ENCODE data around the gene CPNE1.

DNA sequence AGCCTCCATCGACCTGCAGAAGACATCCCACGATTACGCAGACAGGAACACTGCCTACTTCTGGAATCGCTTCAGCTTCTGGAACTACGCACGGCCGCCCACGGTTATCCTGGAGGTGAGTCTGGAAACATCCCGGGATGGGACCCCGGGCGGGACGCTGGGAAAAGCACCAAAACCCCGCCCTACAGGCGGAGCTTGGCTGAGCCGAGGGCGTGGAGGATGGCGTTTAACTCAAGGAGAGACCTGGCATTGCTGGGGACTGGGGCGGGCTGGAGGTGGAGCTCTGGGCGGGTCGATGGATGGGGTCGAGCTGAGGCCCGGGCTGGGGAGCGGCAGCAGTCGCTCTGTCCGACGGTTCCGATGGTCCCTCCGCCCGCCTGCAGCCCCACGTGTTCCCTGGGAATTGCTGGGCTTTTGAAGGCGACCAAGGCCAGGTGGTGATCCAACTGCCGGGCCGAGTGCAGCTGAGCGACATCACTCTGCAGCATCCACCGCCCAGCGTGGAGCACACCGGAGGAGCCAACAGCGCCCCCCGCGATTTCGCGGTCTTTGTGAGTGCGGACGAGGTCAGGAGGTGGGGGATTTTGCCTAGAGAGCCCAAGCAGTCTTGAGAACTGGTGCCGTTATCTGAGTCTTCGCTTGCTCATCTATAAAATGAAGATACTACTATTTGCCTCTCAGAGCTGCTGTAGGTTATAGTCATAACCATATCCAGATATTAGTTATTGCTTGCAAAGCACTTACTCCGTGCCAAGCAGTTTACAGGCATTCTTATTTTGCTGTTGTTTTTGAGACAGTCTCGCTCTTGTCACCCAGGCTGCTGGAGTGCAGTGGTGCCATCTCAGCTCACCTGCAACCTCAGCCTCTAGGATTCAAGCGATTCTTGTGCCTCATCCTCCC lies 45.3 kb downstream of the CPNE1 start:
- TF ChIP-seq GATA2 (IDR thresholded peaks at IDR 0.05; ENCODE audit: low read depth, low read length) (no peak), GATA3 (IDR thresholded peaks at IDR 0.05; ENCODE audit: low read depth, low read length) (no peak)

Data from SH-SY5Y (cell line).